Ishikawa (cell line): ENCODE results near the gene RTN4R.

Source experiments
- CEBPB ChIP-seq: IDR thresholded peaks from 2 replicates; pipeline ENCODE4 v1.6.1; 2012
- CREB1 ChIP-seq: IDR thresholded peaks from 2 replicates; pipeline ENCODE4 v1.6.1; 2012; ENCODE audit warnings: low read depth
- EGR1 ChIP-seq: IDR thresholded peaks from 2 replicates; pipeline ENCODE4 v1.6.1; 2012
- EP300 ChIP-seq: IDR thresholded peaks from 2 replicates; pipeline ENCODE4 v1.6.1; 2012; ENCODE audit warnings: borderline replicate concordance
- FOXM1 ChIP-seq: IDR thresholded peaks from 2 replicates; pipeline ENCODE4 v1.6.1; 2012; ENCODE audit warnings: low read depth, borderline replicate concordance
- NFIC ChIP-seq: IDR thresholded peaks from 2 replicates; pipeline ENCODE4 v1.6.1; 2012
- RAD21 ChIP-seq: IDR thresholded peaks from 2 replicates; pipeline ENCODE4 v1.6.1; 2012; ENCODE audit warnings: low read depth
- TAF1 ChIP-seq: IDR thresholded peaks from 2 replicates; pipeline ENCODE4 v1.6.1; 2012; ENCODE audit warnings: low read depth, mild to moderate bottlenecking
- TCF12 ChIP-seq: IDR thresholded peaks from 2 replicates; pipeline ENCODE4 v1.6.1; 2012; ENCODE audit warnings: low read depth
- TEAD4 ChIP-seq: IDR thresholded peaks from 2 replicates; pipeline ENCODE4 v1.6.1; 2012
- YY1 ChIP-seq: IDR thresholded peaks from 2 replicates; pipeline ENCODE4 v1.6.1; 2012; ENCODE audit warnings: low read depth
- ZBTB7A ChIP-seq: IDR thresholded peaks from 2 replicates; pipeline ENCODE4 v1.6.1; 2012; ENCODE audit warnings: low read depth
- TF ChIP-seq, protein P1 (sequence below): IDR thresholded peaks from 2 replicates; pipeline ENCODE4 v1.6.1; 2012
- TF ChIP-seq, protein P2 (sequence below): IDR thresholded peaks from 2 replicates; pipeline ENCODE4 v1.6.1; 2012
- TF ChIP-seq, protein P3 (sequence below): IDR thresholded peaks from 2 replicates; pipeline ENCODE4 v1.6.1; 2012; ENCODE audit warnings: low read depth, mild to moderate bottlenecking

RTN4R gene

DNA sequence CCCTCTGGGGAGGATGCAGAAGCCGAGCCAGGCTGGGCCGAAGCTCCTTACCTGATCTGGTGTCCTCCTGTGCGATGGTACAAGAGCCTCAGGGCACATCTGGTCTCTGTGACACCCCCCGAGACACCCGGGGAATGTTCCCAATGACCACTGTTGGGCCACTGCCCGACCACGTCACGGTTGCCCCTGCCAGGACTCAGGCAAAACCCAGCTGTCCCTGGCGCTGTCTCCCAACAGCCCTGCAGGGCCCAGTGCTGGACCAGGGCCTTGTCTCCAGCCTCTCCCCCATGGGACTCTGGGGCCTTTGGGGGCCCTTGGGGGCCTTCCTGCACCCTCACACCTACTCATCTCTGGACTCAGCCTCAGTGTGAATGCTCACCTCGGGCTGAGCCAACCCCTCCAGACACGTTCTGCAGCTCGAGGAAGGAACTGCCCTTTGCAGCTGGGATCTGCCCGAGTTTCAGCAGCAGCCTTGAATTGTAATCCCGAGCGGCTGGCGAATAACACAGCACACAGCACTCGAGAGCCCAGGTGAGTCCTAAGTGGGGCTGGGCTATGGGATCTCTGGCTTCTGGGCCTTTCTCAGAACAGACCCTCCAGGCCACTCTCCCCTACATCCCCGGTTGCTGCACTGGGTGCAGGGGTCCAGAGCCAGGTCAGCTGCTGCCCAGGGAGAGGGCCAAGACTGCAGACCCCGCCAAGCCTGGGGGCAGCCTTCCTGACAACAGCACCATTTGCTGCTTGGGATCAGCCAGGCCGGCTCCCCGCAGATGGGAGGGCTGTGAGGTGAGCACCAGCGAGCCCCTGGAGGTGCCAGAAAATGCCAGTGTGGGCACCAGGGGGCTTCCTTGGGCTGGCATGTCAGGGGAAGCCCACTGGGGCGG lies 39.8 kb downstream of the RTN4R start:
- TF ChIP-seq TEAD4 (no peak), FOXM1 (no peak), EGR1 (no peak), TAF1 (no peak)

DNA sequence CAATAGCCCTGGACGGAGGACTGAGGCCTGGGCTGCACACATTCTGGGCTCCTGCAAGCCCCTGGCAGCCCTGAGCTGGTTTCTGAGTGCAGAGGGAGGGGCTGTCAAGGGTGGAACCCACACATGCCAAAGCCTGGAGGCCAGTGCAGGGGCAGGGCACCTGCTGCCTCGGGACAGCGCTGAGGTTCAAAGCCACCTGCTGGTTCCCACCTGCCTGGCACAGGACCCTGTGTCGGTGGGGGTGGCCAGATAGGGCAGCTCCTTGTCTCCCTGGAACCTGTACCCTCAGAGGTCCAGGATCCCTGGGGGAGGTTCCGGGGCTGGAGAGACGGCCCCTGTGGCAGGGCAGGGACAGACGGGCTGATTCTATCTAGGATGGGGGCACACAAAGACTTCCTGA lies 40.8 kb downstream of the RTN4R start:
- TF ChIP-seq FOXM1 (no peak), YY1 (no peak), CREB1 (no peak), EGR1 (no peak)

DNA sequence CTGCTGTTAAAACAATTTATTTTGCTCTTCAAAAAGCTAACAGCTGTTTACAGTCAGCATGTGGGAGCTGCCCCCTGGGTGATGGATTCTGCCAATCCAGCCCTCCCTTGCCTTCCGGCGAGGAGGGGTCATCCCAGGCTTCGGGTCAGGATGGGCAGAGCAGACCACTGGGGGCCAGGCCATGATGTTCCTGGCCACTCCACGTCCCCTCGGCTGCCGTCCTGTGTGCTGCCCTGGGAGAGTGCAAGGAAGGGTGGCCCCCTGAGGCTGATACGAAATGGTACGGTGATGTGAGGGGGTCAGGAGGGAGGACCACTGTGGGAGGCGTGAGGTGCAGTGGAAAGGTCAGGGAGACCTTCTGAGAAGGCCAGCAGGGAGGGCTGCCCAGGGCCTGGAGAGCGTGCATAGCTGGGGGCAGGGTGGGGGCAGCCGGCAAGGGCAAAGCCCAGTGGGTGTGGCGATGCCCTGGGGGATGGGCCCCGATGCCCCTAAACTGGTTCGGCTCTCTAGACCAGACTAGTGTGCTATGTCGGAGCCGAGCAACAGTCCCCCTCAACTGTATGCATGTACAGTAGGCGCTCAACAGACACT lies 41.3 kb downstream of the RTN4R start:
- TF ChIP-seq CREB1, result no peak
- TF ChIP-seq, protein P1, sequence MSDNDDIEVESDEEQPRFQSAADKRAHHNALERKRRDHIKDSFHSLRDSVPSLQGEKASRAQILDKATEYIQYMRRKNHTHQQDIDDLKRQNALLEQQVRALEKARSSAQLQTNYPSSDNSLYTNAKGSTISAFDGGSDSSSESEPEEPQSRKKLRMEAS, result no peak
- TF ChIP-seq, protein P2, sequence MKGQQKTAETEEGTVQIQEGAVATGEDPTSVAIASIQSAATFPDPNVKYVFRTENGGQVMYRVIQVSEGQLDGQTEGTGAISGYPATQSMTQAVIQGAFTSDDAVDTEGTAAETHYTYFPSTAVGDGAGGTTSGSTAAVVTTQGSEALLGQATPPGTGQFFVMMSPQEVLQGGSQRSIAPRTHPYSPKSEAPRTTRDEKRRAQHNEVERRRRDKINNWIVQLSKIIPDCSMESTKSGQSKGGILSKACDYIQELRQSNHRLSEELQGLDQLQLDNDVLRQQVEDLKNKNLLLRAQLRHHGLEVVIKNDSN, result no peak
- no peak for TF ChIP-seq TAF1
- no peak for TF ChIP-seq YY1
- TF ChIP-seq, protein P3, sequence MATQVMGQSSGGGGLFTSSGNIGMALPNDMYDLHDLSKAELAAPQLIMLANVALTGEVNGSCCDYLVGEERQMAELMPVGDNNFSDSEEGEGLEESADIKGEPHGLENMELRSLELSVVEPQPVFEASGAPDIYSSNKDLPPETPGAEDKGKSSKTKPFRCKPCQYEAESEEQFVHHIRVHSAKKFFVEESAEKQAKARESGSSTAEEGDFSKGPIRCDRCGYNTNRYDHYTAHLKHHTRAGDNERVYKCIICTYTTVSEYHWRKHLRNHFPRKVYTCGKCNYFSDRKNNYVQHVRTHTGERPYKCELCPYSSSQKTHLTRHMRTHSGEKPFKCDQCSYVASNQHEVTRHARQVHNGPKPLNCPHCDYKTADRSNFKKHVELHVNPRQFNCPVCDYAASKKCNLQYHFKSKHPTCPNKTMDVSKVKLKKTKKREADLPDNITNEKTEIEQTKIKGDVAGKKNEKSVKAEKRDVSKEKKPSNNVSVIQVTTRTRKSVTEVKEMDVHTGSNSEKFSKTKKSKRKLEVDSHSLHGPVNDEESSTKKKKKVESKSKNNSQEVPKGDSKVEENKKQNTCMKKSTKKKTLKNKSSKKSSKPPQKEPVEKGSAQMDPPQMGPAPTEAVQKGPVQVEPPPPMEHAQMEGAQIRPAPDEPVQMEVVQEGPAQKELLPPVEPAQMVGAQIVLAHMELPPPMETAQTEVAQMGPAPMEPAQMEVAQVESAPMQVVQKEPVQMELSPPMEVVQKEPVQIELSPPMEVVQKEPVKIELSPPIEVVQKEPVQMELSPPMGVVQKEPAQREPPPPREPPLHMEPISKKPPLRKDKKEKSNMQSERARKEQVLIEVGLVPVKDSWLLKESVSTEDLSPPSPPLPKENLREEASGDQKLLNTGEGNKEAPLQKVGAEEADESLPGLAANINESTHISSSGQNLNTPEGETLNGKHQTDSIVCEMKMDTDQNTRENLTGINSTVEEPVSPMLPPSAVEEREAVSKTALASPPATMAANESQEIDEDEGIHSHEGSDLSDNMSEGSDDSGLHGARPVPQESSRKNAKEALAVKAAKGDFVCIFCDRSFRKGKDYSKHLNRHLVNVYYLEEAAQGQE, result no peak
- no peak for TF ChIP-seq NFIC
- no peak for TF ChIP-seq RAD21

DNA sequence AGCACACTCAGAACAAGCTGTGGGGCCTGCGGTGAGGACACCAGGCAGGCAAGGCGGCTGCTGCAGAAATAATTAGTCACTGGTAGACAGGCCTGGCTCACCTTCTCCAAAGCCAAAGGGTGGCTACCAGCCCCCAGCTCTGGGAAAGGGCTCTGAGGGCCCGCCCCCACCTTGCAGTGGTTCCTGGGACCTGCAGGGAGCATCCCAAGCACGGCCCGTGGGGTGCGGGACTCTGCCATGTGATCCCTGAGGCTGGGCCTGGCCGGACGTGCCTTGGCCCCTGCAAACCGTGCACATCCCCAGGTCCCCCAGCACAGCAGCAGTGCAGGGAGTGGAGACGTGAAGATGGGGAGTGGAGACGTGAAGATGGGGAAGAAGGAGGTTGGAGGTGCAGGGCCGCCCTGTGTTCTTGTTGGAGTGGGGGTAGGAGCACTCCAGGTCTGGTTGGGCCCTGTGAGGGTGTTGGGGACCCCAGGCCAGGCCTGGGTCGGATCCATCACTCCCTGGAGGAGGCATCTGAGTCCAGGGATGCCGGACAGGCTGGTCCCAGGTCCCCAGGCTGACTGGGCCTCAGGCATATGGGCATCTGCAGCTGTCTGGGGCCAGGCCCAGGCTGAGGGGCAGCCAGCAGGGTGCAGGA lies 41.9 kb downstream of the RTN4R start:
- TF ChIP-seq FOXM1 (no peak), CEBPB (no peak), CREB1 (no peak), TAF1 (no peak), RAD21 (no peak), NFIC (no peak), EGR1 (no peak), EP300 (no peak), YY1 (no peak), TEAD4 (no peak), TCF12 (no peak), ZBTB7A (no peak)
- TF ChIP-seq, protein P2, result no peak
- TF ChIP-seq, protein P1, result no peak
- TF ChIP-seq, protein P3, result no peak

DNA sequence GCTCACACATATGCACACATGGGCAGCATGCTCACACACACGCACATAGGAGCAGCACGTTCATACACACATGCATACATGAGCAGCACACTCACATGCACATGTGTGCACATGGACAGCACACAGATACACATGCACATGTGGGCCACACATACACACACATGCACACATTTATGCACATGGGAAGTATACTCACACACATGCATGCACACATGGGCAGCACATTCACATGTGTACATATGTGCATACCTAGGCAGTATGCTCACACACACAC lies 42.5 kb downstream of the RTN4R start:
- TF ChIP-seq, protein P3, result no peak
- TF ChIP-seq RAD21, result no peak
- TF ChIP-seq, protein P1, result no peak
